ENCODE measurements around the gene H3-3A. TPM values are rescaled to one million over a fixed set of nuclear protein-coding genes. Genes with fewer than 3 reads are reported as not detected.
A peak's percentile ranks its signal among the peaks of the same experiment; 100 is the strongest.

H3-3A gene
- total RNA-seq, 1 experiment from 2014 or later, result 894 TPM

- H3K27me3 Mint-ChIP-seq (ENCODE audit: low read depth), result no peaks in the 10 kb centered on the region
- ATAC-seq (peak; percentile 26; the same call in 1 of the 2 replicates), DNase-seq (ENCODE audit: low spot score) (peak; percentile 22)
- no peaks in the 10 kb centered on the region for H3K36me3 Mint-ChIP-seq
- TF ChIP-seq ZNF423 (CRISPR knock-in tag; IDR thresholded peaks at IDR 0.05), result no peak
- TF ChIP-seq CREB1 (CRISPR knock-in tag; IDR thresholded peaks at IDR 0.05), result no peak
- TF ChIP-seq TP53 (CRISPR knock-in tag; IDR thresholded peaks at IDR 0.05), result no peak
- no peak for TF ChIP-seq MAX (CRISPR knock-in tag; IDR thresholded peaks at IDR 0.05)
- no peak for TF ChIP-seq FOXK1 (CRISPR knock-in tag; IDR thresholded peaks at IDR 0.05)
- no peak for TF ChIP-seq ZMAT4 (CRISPR knock-in tag; IDR thresholded peaks at IDR 0.05)
- TF ChIP-seq ZBTB43 (CRISPR knock-in tag; IDR thresholded peaks at IDR 0.05), result no peak
- TF ChIP-seq ARID4B (CRISPR knock-in tag; IDR thresholded peaks at IDR 0.05; ENCODE audit: borderline replicate concordance), result no peak
- TF ChIP-seq ZNF219 (CRISPR knock-in tag; IDR thresholded peaks at IDR 0.05; ENCODE audit: borderline replicate concordance), result no peak
- no peak for TF ChIP-seq ESRRA (CRISPR knock-in tag; IDR thresholded peaks at IDR 0.05; ENCODE audit: borderline replicate concordance)
- TF ChIP-seq PRRX2 (CRISPR knock-in tag; IDR thresholded peaks at IDR 0.05), result no peak
- TF ChIP-seq ZNF281 (CRISPR knock-in tag; IDR thresholded peaks at IDR 0.05), result no peak
- TF ChIP-seq SMAD3 (CRISPR knock-in tag; IDR thresholded peaks at IDR 0.05; ENCODE audit: borderline replicate concordance), result no peak
- no peak for TF ChIP-seq ZNF416 (CRISPR knock-in tag; IDR thresholded peaks at IDR 0.05)
- no peak for TF ChIP-seq NFE2L1 (CRISPR knock-in tag; IDR thresholded peaks at IDR 0.05)
- H3K4me3 Mint-ChIP-seq, result no peak overlapping the region
- H3K4me1 Mint-ChIP-seq, result 0 out of 2 replicates have a peak, but pooled peaks cover 3% of the 10 kb centered on the region
- H3K9me3 Mint-ChIP-seq, result no peaks in the 10 kb centered on the region
- ChIA-PET POLR2A (no interaction called here), CTCF (no interaction called here)
- H3K27ac Mint-ChIP-seq, result no peak overlapping the region
Measured at GRCh38 chr1:226017070-226017469, 45.4 kb upstream of the H3-3A start.

- H3K4me1 Mint-ChIP-seq, result 0 out of 2 replicates have a peak, but pooled peaks cover 3% of the 10 kb centered on the region
- no peak overlapping the region for H3K27ac Mint-ChIP-seq
- CTCF ChIA-PET, result interaction anchor here (1.1 kb wide), 1 partner anchor 32 kb away, joined by 3 read pairs; no protein-coding TSS in a partner anchor
- no peaks in the 10 kb centered on the region for H3K36me3 Mint-ChIP-seq
- POLR2A ChIA-PET, result no interaction called here
- DNase-seq (ENCODE audit: low spot score), result no peak
- ATAC-seq, result no peak
- H3K9me3 Mint-ChIP-seq, result no peaks in the 10 kb centered on the region
- no peaks in the 10 kb centered on the region for H3K27me3 Mint-ChIP-seq (ENCODE audit: low read depth)
- no peak overlapping the region for H3K4me3 Mint-ChIP-seq
- TF ChIP-seq PRRX2 (CRISPR knock-in tag; IDR thresholded peaks at IDR 0.05), result no peak
- TF ChIP-seq ZBTB21 (CRISPR knock-in tag; IDR thresholded peaks at IDR 0.05; ENCODE audit: borderline replicate concordance), result no peak
- no peak for TF ChIP-seq JAZF1 (CRISPR knock-in tag; IDR thresholded peaks at IDR 0.05)
- no peak for TF ChIP-seq RORB (CRISPR knock-in tag; IDR thresholded peaks at IDR 0.05)
- no peak for TF ChIP-seq ZNF532 (CRISPR knock-in tag; IDR thresholded peaks at IDR 0.05; ENCODE audit: borderline replicate concordance)
- no peak for TF ChIP-seq ZNF121 (CRISPR knock-in tag; IDR thresholded peaks at IDR 0.05)
- TF ChIP-seq E2F1 (CRISPR knock-in tag; IDR thresholded peaks at IDR 0.05), result no peak
- TF ChIP-seq ZMAT4 (CRISPR knock-in tag; IDR thresholded peaks at IDR 0.05), result no peak
- TF ChIP-seq FOXK1 (CRISPR knock-in tag; IDR thresholded peaks at IDR 0.05), result no peak
Measured at GRCh38 chr1:226019572-226019971, 42.9 kb upstream of the H3-3A start.

All from WTC11 (cell line).